Lower leg skin (tissue), 3 donors: Measurements from ENCODE around the gene BTNL9.

ENCODE experiments used
- POLR2A ChIP-seq, 2 donors: fragments of 450-650 bp; IDR thresholded peaks; one replicate each; pipeline ENCODE4 v1.6.1; 2016 to 2017; ENCODE audit warnings: antibody characterized with exemption in 2 of 2, mild to moderate bottlenecking in 1 of 2, moderate library complexity in 1 of 2
- TF ChIP-seq, protein P1 (sequence below), 3 donors: fragments of 450-650 bp; IDR thresholded peaks; one replicate each; pipeline ENCODE4 v1.5.1; 2016; ENCODE audit warnings: antibody characterized with exemption in 3 of 3, mild to moderate bottlenecking in 3 of 3, moderate library complexity in 2 of 3

DNA sequence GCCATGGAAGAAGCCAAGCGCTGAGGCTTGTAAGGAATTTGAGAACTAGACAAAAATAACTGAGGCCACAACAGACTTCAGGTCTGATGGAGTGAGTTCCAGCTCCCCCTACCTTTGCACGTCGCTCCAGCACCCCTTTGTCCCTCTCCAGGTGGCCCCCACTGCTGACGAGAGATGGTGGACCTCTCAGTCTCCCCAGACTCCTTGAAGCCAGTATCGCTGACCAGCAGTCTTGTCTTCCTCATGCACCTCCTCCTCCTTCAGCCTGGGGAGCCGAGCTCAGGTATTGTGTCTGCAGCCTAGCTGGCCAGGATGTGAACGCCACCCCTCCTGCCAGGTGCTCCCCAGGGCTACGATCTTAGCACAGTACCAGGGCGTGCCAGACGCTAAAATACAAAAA, 5.2 kb downstream of the BTNL9 start:
- TF ChIP-seq, protein P1, sequence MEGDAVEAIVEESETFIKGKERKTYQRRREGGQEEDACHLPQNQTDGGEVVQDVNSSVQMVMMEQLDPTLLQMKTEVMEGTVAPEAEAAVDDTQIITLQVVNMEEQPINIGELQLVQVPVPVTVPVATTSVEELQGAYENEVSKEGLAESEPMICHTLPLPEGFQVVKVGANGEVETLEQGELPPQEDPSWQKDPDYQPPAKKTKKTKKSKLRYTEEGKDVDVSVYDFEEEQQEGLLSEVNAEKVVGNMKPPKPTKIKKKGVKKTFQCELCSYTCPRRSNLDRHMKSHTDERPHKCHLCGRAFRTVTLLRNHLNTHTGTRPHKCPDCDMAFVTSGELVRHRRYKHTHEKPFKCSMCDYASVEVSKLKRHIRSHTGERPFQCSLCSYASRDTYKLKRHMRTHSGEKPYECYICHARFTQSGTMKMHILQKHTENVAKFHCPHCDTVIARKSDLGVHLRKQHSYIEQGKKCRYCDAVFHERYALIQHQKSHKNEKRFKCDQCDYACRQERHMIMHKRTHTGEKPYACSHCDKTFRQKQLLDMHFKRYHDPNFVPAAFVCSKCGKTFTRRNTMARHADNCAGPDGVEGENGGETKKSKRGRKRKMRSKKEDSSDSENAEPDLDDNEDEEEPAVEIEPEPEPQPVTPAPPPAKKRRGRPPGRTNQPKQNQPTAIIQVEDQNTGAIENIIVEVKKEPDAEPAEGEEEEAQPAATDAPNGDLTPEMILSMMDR (IDR thresholded peaks at IDR 0.05) = no peak
- no peak for TF ChIP-seq POLR2A (IDR thresholded peaks at IDR 0.05)
